Karpas-422 (cell line): Measurements from ENCODE around the gene ZWILCH. TPM values are rescaled to one million over a fixed set of nuclear protein-coding genes. Genes with fewer than 3 reads are reported as not detected.

Experiments
- DNase-seq: peaks from one replicate; pipeline ENCODE4 v3.0.0-alpha.2; 2015
- H2AFZ ChIP-seq: fragments of 200-600 bp; sonication (generic); 2 replicates; pipeline ENCODE4 v1.6.1; 2014; ENCODE audit warnings: antibody characterized with exemption, low read length, mixed read lengths
- H3K27ac ChIP-seq: fragments of 200-600 bp; sonication (generic); 2 replicates; pipeline ENCODE4 v1.5.1; 2014; ENCODE audit warnings: mild to moderate bottlenecking, low read length, moderate library complexity
- H3K27me3 ChIP-seq: fragments of 200-600 bp; sonication (generic); 2 replicates; pipeline ENCODE4 v1.6.1; 2014; ENCODE audit warnings: low read length, mixed read lengths
- H3K36me3 ChIP-seq: fragments of 200-600 bp; sonication (generic); 2 replicates; pipeline ENCODE4 v1.6.1; 2014; ENCODE audit warnings: low read length, mixed read lengths; ENCODE audit not compliant: insufficient read depth
- H3K4me1 ChIP-seq: fragments of 200-600 bp; sonication (generic); 2 replicates; pipeline ENCODE4 v1.6.1; 2014; ENCODE audit warnings: mild to moderate bottlenecking, low read length, mixed read lengths
- H3K4me2 ChIP-seq: fragments of 200-600 bp; sonication (generic); 2 replicates; pipeline ENCODE4 v1.6.1; 2014; ENCODE audit warnings: low read length, low read depth, mild to moderate bottlenecking; ENCODE audit not compliant: poor library complexity, severe bottlenecking
- H3K4me3 ChIP-seq: fragments of 200-600 bp; sonication (generic); 2 replicates; pipeline ENCODE4 v1.5.1; 2014; ENCODE audit warnings: mild to moderate bottlenecking, antibody characterized with exemption, low read length, mixed read lengths
- H3K79me2 ChIP-seq: fragments of 200-600 bp; sonication (generic); 2 replicates; pipeline ENCODE4 v1.6.1; 2014; ENCODE audit warnings: mild to moderate bottlenecking, low read length, mixed read lengths
- H3K9ac ChIP-seq: fragments of 200-600 bp; sonication (generic); 2 replicates; pipeline ENCODE4 v1.6.0; 2014; ENCODE audit warnings: low read length
- H3K9me2 ChIP-seq: fragments of 200-600 bp; sonication (generic), shearing (Covaris generic); replicated peaks from 2 replicates; pipeline ENCODE4 v1.6.0; 2014; ENCODE audit warnings: mild to moderate bottlenecking, low read length, moderate library complexity; ENCODE audit not compliant: insufficient read depth
- H3K9me3 ChIP-seq: fragments of 300-700, 200-600 bp; sonication (generic); 2 replicates; pipeline ENCODE4 v1.6.1; 2014; ENCODE audit warnings: low read length, mixed read lengths
- H4K20me1 ChIP-seq: fragments of 200-600 bp; sonication (generic); 2 replicates; pipeline ENCODE4 v1.6.1; 2014; ENCODE audit warnings: mild to moderate bottlenecking, antibody characterized with exemption, low read length, low read depth; ENCODE audit not compliant: insufficient read depth
- total RNA-seq: library from RNA; depleted of rRNA; stranded (reverse); fragments of >200 nt; shearing (Covaris generic); gene quantifications from 2 replicates; pipeline ENCODE4 v1.2.3, GENCODE V29; 2014; ENCODE audit warnings: low replicate concordance

Gene ZWILCH
- total RNA-seq, 1 experiment from 2014 or later = 20.8 TPM

GRCh38 chr15:66481107-66481856 lies 23.8 kb upstream of the ZWILCH start:
- H3K9ac ChIP-seq = no peak overlapping the region
- no peaks in the 10 kb centered on the region for H3K9me2 ChIP-seq
- H4K20me1 ChIP-seq = no peaks in the 10 kb centered on the region
- no peaks in the 10 kb centered on the region; the same call in 1 of the 2 replicates for H3K36me3 ChIP-seq
- H3K4me2 ChIP-seq = no peak overlapping the region
- peaks cover 29% of the 10 kb centered on the region for H3K79me2 ChIP-seq
- H3K9me3 ChIP-seq = no peaks in the 10 kb centered on the region
- H2AFZ ChIP-seq = no peak overlapping the region
- H3K27ac ChIP-seq = no peak overlapping the region
- no peaks in the 10 kb centered on the region for H3K27me3 ChIP-seq
- no peaks in the 10 kb centered on the region for H3K4me1 ChIP-seq
- H3K4me3 ChIP-seq = no peak overlapping the region
- DNase-seq = no peak

GRCh38 chr15:66482539-66482938 lies 22.6 kb upstream of the ZWILCH start:
- Histone ChIP-seq H4K20me1 (no peaks in the 10 kb centered on the region), H3K4me1 (no peaks in the 10 kb centered on the region), H2AFZ (no peak overlapping the region), H3K4me2 (no peak overlapping the region), H3K79me2 (peaks cover 19% of the 10 kb centered on the region), H3K36me3 (peaks cover 3% of the 10 kb centered on the region; the same call in 1 of the 2 replicates), H3K27me3 (no peaks in the 10 kb centered on the region), H3K27ac (no peak overlapping the region), H3K4me3 (no peak overlapping the region), H3K9ac (no peak overlapping the region), H3K9me2 (no peaks in the 10 kb centered on the region), H3K9me3 (no peaks in the 10 kb centered on the region)
- DNase-seq = no peak

- Histone ChIP-seq H3K36me3 (peaks cover 8% of the 10 kb centered on the region; the same call in 1 of the 2 replicates), H3K9ac (no peak overlapping the region), H3K9me2 (no peaks in the 10 kb centered on the region), H3K27ac (no peak overlapping the region), H3K4me1 (no peaks in the 10 kb centered on the region), H3K4me2 (no peak overlapping the region), H2AFZ (no peak overlapping the region), H3K9me3 (no peaks in the 10 kb centered on the region), H3K4me3 (no peak overlapping the region), H3K79me2 (peaks cover 15% of the 10 kb centered on the region; the same call in 1 of the 2 replicates), H4K20me1 (no peaks in the 10 kb centered on the region), H3K27me3 (no peaks in the 10 kb centered on the region)
- no peak for DNase-seq
Observed at GRCh38 chr15:66483131-66483566, 22.0 kb upstream of the ZWILCH start.

GRCh38 chr15:66484539-66485112 lies 20.5 kb upstream of the ZWILCH start:
- Histone ChIP-seq H3K79me2 (peaks cover 12% of the 10 kb centered on the region; the same call in 1 of the 2 replicates), H3K27me3 (no peaks in the 10 kb centered on the region), H3K4me1 (no peaks in the 10 kb centered on the region), H3K4me3 (no peak overlapping the region), H3K36me3 (peaks cover 12% of the 10 kb centered on the region; the same call in 1 of the 2 replicates), H3K9me3 (no peaks in the 10 kb centered on the region), H3K27ac (no peak overlapping the region), H2AFZ (no peak overlapping the region), H4K20me1 (no peaks in the 10 kb centered on the region), H3K4me2 (no peak overlapping the region), H3K9me2 (no peaks in the 10 kb centered on the region), H3K9ac (no peak overlapping the region)
- no peak for DNase-seq

- Histone ChIP-seq H3K4me2 (no peak overlapping the region), H3K27ac (no peak overlapping the region), H3K27me3 (no peaks in the 10 kb centered on the region), H3K4me3 (no peak overlapping the region), H3K9ac (no peak overlapping the region), H3K4me1 (no peaks in the 10 kb centered on the region), H3K9me3 (no peaks in the 10 kb centered on the region), H2AFZ (no peak overlapping the region), H4K20me1 (no peaks in the 10 kb centered on the region), H3K9me2 (no peaks in the 10 kb centered on the region), H3K36me3 (peaks cover 17% of the 10 kb centered on the region; the same call in 1 of the 2 replicates), H3K79me2 (0 out of 2 replicates have a peak, but pooled peaks cover 4% of the 10 kb centered on the region)
- no peak for DNase-seq
Observed at GRCh38 chr15:66486887-66487286, 18.2 kb upstream of the ZWILCH start.

GRCh38 chr15:66488525-66488924 lies 16.6 kb upstream of the ZWILCH start:
- no peak overlapping the region for H3K4me3 ChIP-seq
- no peak overlapping the region for H2AFZ ChIP-seq
- H3K36me3 ChIP-seq = peaks cover 29% of the 10 kb centered on the region; the same call in 1 of the 2 replicates
- no peak for DNase-seq
- no peaks in the 10 kb centered on the region for H4K20me1 ChIP-seq
- 0 out of 2 replicates have a peak, but pooled peaks cover 7% of the 10 kb centered on the region for H3K79me2 ChIP-seq
- H3K9ac ChIP-seq = no peak overlapping the region
- no peak overlapping the region for H3K27ac ChIP-seq
- no peaks in the 10 kb centered on the region for H3K9me2 ChIP-seq
- no peak overlapping the region for H3K4me2 ChIP-seq
- no peaks in the 10 kb centered on the region for H3K4me1 ChIP-seq
- H3K9me3 ChIP-seq = no peaks in the 10 kb centered on the region
- H3K27me3 ChIP-seq = no peaks in the 10 kb centered on the region

- H3K9me3 ChIP-seq = no peaks in the 10 kb centered on the region
- 0 out of 2 replicates have a peak, but pooled peaks cover 7% of the 10 kb centered on the region for H3K79me2 ChIP-seq
- H3K4me3 ChIP-seq = no peak overlapping the region
- H4K20me1 ChIP-seq = no peaks in the 10 kb centered on the region
- H3K27ac ChIP-seq = no peak overlapping the region
- DNase-seq = no peak
- no peaks in the 10 kb centered on the region for H3K9me2 ChIP-seq
- H2AFZ ChIP-seq = no peak overlapping the region
- no peaks in the 10 kb centered on the region for H3K27me3 ChIP-seq
- H3K9ac ChIP-seq = no peak overlapping the region
- H3K4me1 ChIP-seq = no peaks in the 10 kb centered on the region
- H3K4me2 ChIP-seq = no peak overlapping the region
- peaks cover 36% of the 10 kb centered on the region for H3K36me3 ChIP-seq
Observed at GRCh38 chr15:66489179-66489791, 15.8 kb upstream of the ZWILCH start.

GRCh38 chr15:66491846-66492245 lies 13.3 kb upstream of the ZWILCH start:
- H3K79me2 ChIP-seq = peaks cover 26% of the 10 kb centered on the region
- H3K27ac ChIP-seq = no peak overlapping the region
- H3K4me2 ChIP-seq = no peak overlapping the region
- no peak overlapping the region for H3K9ac ChIP-seq
- no peaks in the 10 kb centered on the region for H3K27me3 ChIP-seq
- peaks cover 48% of the 10 kb centered on the region for H3K36me3 ChIP-seq
- no peaks in the 10 kb centered on the region for H3K9me2 ChIP-seq
- no peak for DNase-seq
- H3K4me1 ChIP-seq = peaks cover 14% of the 10 kb centered on the region
- H4K20me1 ChIP-seq = no peaks in the 10 kb centered on the region
- no peak overlapping the region for H2AFZ ChIP-seq
- no peaks in the 10 kb centered on the region for H3K9me3 ChIP-seq
- H3K4me3 ChIP-seq = no peak overlapping the region
